ENCODE data around the gene CERS1.

- TF ChIP-seq CTCF (IDR thresholded peaks at IDR 0.05) (no peak), POLR2A (IDR thresholded peaks at IDR 0.05) (no peak)
These were observed 17.7 kb downstream of the CERS1 start for GRCh38 chr19:18878058-18878797.
